Measurements from ENCODE around the gene NCAM2.

NCAM2 gene

GRCh38 chr21:21345872-21346271 lies 347.7 kb downstream of the NCAM2 start:
- H3K4me3 ChIP-seq (ENCODE audit: low read depth in 1 of 2, low read length in 2 of 2) = no peak overlapping the region
- no peak overlapping the region for H3K27ac ChIP-seq (ENCODE audit: low read length)
- H3K9me3 ChIP-seq (ENCODE audit: control insufficient read depth in 1 of 2, low read length in 2 of 2) = peaks cover 0 to 20% of the 10 kb centered on the region in 2 donors
- H3K36me3 ChIP-seq (ENCODE audit: control insufficient read depth in 1 of 2, insufficient read depth in 2 of 2, low read length in 2 of 2) = no peaks in the 10 kb centered on the region
- no peaks in the 10 kb centered on the region for H3K4me1 ChIP-seq (ENCODE audit: control insufficient read depth in 1 of 2, insufficient read depth in 2 of 2, low read length in 2 of 2)
- no peaks in the 10 kb centered on the region for H3K27me3 ChIP-seq (ENCODE audit: low read depth, low read length)

DNA sequence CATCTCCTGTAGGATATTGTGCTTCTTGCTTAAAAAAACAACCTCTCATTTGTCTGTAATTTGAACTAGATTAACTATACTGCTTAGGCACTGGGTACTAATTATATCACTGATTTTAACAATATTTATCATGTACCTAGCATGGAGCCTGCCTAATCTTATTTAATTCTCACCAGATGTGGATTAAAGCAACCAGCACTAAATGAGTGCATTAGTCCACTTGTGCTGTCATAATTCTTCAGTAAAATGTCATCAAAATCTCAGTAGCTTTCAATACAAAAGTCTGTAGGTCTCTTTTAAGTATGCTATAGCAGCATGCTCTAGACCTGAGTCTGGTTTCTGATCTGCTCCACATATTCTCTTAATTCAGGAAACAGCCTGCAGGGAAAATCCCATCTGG lies 368.1 kb downstream of the NCAM2 start:
- H3K36me3 ChIP-seq (ENCODE audit: control insufficient read depth in 1 of 2, insufficient read depth in 2 of 2, low read length in 2 of 2) = no peaks in the 10 kb centered on the region
- no peaks in the 10 kb centered on the region for H3K4me1 ChIP-seq (ENCODE audit: control insufficient read depth in 1 of 2, insufficient read depth in 2 of 2, low read length in 2 of 2)
- H3K9me3 ChIP-seq (ENCODE audit: control insufficient read depth in 1 of 2, low read length in 2 of 2) = no peaks in the 10 kb centered on the region
- H3K27me3 ChIP-seq (ENCODE audit: low read depth, low read length) = no peaks in the 10 kb centered on the region
- no peak overlapping the region for H3K4me3 ChIP-seq (ENCODE audit: low read depth in 1 of 2, low read length in 2 of 2)
- no peak overlapping the region for H3K27ac ChIP-seq (ENCODE audit: low read length)

DNA sequence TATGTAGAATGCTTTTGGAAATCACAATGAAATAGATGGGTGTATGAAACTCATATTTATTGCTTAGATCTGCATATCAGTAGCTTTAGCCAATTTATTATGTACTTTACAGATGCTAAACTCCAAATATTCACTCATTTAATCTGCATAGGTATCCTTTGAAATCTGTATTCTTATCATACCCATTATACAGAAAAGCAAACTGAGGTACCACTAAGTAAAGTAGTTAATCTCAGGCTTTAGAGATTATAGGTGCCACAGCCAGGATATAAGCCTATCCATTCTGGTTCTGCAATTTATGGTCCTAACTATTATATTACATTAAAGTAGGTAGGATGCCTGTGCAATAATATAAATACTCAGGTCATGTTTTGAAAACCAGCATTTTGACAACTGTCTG lies 369.4 kb downstream of the NCAM2 start:
- Histone ChIP-seq H3K27me3 (ENCODE audit: low read depth, low read length) (no peaks in the 10 kb centered on the region), H3K27ac (ENCODE audit: low read length) (no peak overlapping the region), H3K4me3 (ENCODE audit: low read depth in 1 of 2, low read length in 2 of 2) (no peak overlapping the region), H3K9me3 (ENCODE audit: control insufficient read depth in 1 of 2, low read length in 2 of 2) (no peaks in the 10 kb centered on the region), H3K4me1 (ENCODE audit: control insufficient read depth in 1 of 2, insufficient read depth in 2 of 2, low read length in 2 of 2) (no peaks in the 10 kb centered on the region), H3K36me3 (ENCODE audit: control insufficient read depth in 1 of 2, insufficient read depth in 2 of 2, low read length in 2 of 2) (no peaks in the 10 kb centered on the region)

DNA sequence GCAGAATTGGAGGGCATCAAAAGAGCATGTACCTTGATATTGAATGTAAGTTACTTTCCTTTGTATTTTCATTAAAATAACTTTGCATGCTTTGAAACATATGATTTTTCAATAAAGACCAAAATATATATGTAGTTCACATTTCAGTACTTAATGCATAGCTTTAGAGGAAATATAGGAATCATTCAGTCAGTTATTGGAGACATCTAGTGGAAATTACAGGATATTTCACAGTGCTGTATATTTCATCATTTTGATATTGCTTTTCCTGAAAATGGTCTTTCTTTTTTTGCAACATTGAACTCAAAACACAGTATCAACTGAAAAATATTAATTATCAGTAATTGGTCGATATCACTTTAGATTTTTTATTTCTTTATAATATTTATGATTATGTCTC lies 375.8 kb downstream of the NCAM2 start:
- H3K4me1 ChIP-seq (ENCODE audit: control insufficient read depth in 1 of 2, insufficient read depth in 2 of 2, low read length in 2 of 2) = no peaks in the 10 kb centered on the region
- no peaks in the 10 kb centered on the region for H3K36me3 ChIP-seq (ENCODE audit: control insufficient read depth in 1 of 2, insufficient read depth in 2 of 2, low read length in 2 of 2)
- no peaks in the 10 kb centered on the region for H3K9me3 ChIP-seq (ENCODE audit: control insufficient read depth in 1 of 2, low read length in 2 of 2)
- H3K27ac ChIP-seq (ENCODE audit: low read length) = no peak overlapping the region
- no peak overlapping the region for H3K4me3 ChIP-seq (ENCODE audit: low read depth in 1 of 2, low read length in 2 of 2)
- no peaks in the 10 kb centered on the region for H3K27me3 ChIP-seq (ENCODE audit: low read depth, low read length)

DNA sequence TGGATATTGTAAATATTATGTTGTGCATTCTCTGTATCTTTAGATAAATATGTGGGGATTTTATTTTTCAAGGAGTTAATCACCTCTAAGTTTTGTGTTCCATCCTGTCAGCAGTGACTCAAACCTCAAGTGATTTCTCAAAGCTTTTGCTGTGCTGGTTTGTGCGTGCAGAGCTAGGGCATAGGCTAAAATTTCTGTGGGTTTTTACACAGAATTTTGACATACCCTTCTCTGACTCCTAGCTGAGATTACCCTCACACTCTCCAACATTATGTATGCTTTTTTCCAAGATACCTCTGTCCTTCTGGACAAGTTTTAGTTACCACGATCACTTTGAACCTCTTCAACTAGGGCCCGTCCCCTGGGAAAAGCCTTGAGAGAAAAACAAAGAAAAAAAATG lies 384.9 kb downstream of the NCAM2 start:
- no peaks in the 10 kb centered on the region for H3K9me3 ChIP-seq (ENCODE audit: control insufficient read depth in 1 of 2, low read length in 2 of 2)
- no peaks in the 10 kb centered on the region for H3K27me3 ChIP-seq (ENCODE audit: low read depth, low read length)
- no peak overlapping the region for H3K4me3 ChIP-seq (ENCODE audit: low read depth in 1 of 2, low read length in 2 of 2)
- no peak overlapping the region for H3K27ac ChIP-seq (ENCODE audit: low read length)
- no peaks in the 10 kb centered on the region for H3K4me1 ChIP-seq (ENCODE audit: control insufficient read depth in 1 of 2, insufficient read depth in 2 of 2, low read length in 2 of 2)
- no peaks in the 10 kb centered on the region for H3K36me3 ChIP-seq (ENCODE audit: control insufficient read depth in 1 of 2, insufficient read depth in 2 of 2, low read length in 2 of 2)

DNA sequence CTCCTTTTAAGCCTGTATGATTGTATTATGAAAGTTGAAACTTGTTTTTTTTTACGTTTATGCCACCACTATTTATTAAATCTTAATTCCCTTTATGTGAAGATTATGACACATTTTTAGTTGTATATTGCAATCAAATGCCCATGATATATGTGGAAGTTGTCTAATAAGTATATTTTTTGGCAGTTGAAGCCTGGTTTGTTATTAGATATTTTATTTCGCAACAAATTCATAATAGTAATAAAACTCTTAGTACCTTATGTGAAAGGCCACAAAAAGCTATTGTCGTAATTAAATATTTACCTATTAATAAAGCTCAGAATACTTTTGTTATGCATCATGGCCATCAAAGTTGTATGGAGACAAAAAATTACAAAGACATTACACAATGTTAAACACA lies 386.8 kb downstream of the NCAM2 start:
- Histone ChIP-seq H3K4me3 (ENCODE audit: low read depth in 1 of 2, low read length in 2 of 2) (no peak overlapping the region), H3K27ac (ENCODE audit: low read length) (no peak overlapping the region), H3K36me3 (ENCODE audit: control insufficient read depth in 1 of 2, insufficient read depth in 2 of 2, low read length in 2 of 2) (no peaks in the 10 kb centered on the region), H3K27me3 (ENCODE audit: low read depth, low read length) (no peaks in the 10 kb centered on the region), H3K9me3 (ENCODE audit: control insufficient read depth in 1 of 2, low read length in 2 of 2) (no peaks in the 10 kb centered on the region), H3K4me1 (ENCODE audit: control insufficient read depth in 1 of 2, insufficient read depth in 2 of 2, low read length in 2 of 2) (no peaks in the 10 kb centered on the region)

DNA sequence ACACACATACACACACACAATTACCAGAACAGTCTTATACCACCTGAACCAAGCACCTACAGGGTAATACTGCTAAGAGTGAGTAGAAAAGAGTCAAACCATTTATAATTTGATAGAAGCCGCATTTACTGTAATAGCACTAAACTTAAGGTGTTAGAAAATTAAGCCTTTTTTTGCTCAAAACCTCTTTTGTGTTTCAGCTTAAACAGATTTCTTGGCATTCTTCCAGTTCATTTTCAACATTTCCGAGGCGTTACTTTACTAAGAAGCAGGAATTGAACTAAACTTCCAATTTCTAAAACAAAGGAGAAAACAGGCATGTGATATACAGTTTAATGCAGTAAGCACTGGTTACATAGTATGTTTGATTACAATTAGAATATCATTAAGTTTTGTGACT lies 387.2 kb downstream of the NCAM2 start:
- H3K27ac ChIP-seq (ENCODE audit: low read length) = no peak overlapping the region
- no peaks in the 10 kb centered on the region for H3K36me3 ChIP-seq (ENCODE audit: control insufficient read depth in 1 of 2, insufficient read depth in 2 of 2, low read length in 2 of 2)
- no peaks in the 10 kb centered on the region for H3K9me3 ChIP-seq (ENCODE audit: control insufficient read depth in 1 of 2, low read length in 2 of 2)
- H3K27me3 ChIP-seq (ENCODE audit: low read depth, low read length) = no peaks in the 10 kb centered on the region
- no peak overlapping the region for H3K4me3 ChIP-seq (ENCODE audit: low read depth in 1 of 2, low read length in 2 of 2)
- no peaks in the 10 kb centered on the region for H3K4me1 ChIP-seq (ENCODE audit: control insufficient read depth in 1 of 2, insufficient read depth in 2 of 2, low read length in 2 of 2)

GRCh38 chr21:21387916-21388315 lies 389.7 kb downstream of the NCAM2 start:
- Histone ChIP-seq H3K27ac (ENCODE audit: low read length) (no peak overlapping the region), H3K9me3 (ENCODE audit: control insufficient read depth in 1 of 2, low read length in 2 of 2) (no peaks in the 10 kb centered on the region), H3K36me3 (ENCODE audit: control insufficient read depth in 1 of 2, insufficient read depth in 2 of 2, low read length in 2 of 2) (no peaks in the 10 kb centered on the region), H3K4me3 (ENCODE audit: low read depth in 1 of 2, low read length in 2 of 2) (no peak overlapping the region), H3K27me3 (ENCODE audit: low read depth, low read length) (no peaks in the 10 kb centered on the region), H3K4me1 (ENCODE audit: control insufficient read depth in 1 of 2, insufficient read depth in 2 of 2, low read length in 2 of 2) (no peaks in the 10 kb centered on the region)

DNA sequence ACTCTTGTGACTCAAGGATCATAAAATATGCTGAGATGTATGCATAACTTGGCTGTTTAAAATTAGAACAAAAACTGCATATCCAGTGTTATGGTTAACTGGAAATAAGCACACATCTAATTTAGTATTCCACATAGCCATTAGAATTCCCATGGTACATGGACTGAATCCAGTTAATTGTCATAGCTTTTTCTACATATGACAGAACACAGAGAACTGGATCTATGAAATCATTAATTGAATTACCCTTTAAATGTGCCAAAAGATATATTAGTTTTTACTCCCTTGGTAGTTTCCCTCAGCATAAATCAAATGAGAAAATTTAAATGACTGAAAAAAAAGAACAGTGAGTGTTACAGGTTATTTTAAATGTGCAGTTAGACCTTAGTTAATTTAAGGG lies 395.9 kb downstream of the NCAM2 start:
- H3K9me3 ChIP-seq (ENCODE audit: control insufficient read depth in 1 of 2, low read length in 2 of 2) = peaks cover 0 to 12% of the 10 kb centered on the region in 2 donors
- no peak overlapping the region for H3K4me3 ChIP-seq (ENCODE audit: low read depth in 1 of 2, low read length in 2 of 2)
- no peaks in the 10 kb centered on the region for H3K27me3 ChIP-seq (ENCODE audit: low read depth, low read length)
- no peaks in the 10 kb centered on the region for H3K4me1 ChIP-seq (ENCODE audit: control insufficient read depth in 1 of 2, insufficient read depth in 2 of 2, low read length in 2 of 2)
- H3K27ac ChIP-seq (ENCODE audit: low read length) = no peak overlapping the region
- no peaks in the 10 kb centered on the region for H3K36me3 ChIP-seq (ENCODE audit: control insufficient read depth in 1 of 2, insufficient read depth in 2 of 2, low read length in 2 of 2)

- H3K4me3 ChIP-seq (ENCODE audit: low read depth in 1 of 2, low read length in 2 of 2) = no peak overlapping the region
- H3K9me3 ChIP-seq (ENCODE audit: control insufficient read depth in 1 of 2, low read length in 2 of 2) = peaks cover 0 to 12% of the 10 kb centered on the region in 2 donors
- no peak overlapping the region for H3K27ac ChIP-seq (ENCODE audit: low read length)
- H3K4me1 ChIP-seq (ENCODE audit: control insufficient read depth in 1 of 2, insufficient read depth in 2 of 2, low read length in 2 of 2) = no peaks in the 10 kb centered on the region
- H3K36me3 ChIP-seq (ENCODE audit: control insufficient read depth in 1 of 2, insufficient read depth in 2 of 2, low read length in 2 of 2) = no peaks in the 10 kb centered on the region
- H3K27me3 ChIP-seq (ENCODE audit: low read depth, low read length) = no peaks in the 10 kb centered on the region
Observed at GRCh38 chr21:21396424-21396823, 398.2 kb downstream of the NCAM2 start.

- no peaks in the 10 kb centered on the region for H3K4me1 ChIP-seq (ENCODE audit: control insufficient read depth in 1 of 2, insufficient read depth in 2 of 2, low read length in 2 of 2)
- no peak overlapping the region for H3K4me3 ChIP-seq (ENCODE audit: low read depth in 1 of 2, low read length in 2 of 2)
- no peaks in the 10 kb centered on the region for H3K36me3 ChIP-seq (ENCODE audit: control insufficient read depth in 1 of 2, insufficient read depth in 2 of 2, low read length in 2 of 2)
- no peak overlapping the region for H3K27ac ChIP-seq (ENCODE audit: low read length)
- peaks cover 0 to 12% of the 10 kb centered on the region in 2 donors for H3K9me3 ChIP-seq (ENCODE audit: control insufficient read depth in 1 of 2, low read length in 2 of 2)
- no peaks in the 10 kb centered on the region for H3K27me3 ChIP-seq (ENCODE audit: low read depth, low read length)
Observed at GRCh38 chr21:21397464-21397863, 399.3 kb downstream of the NCAM2 start.

GRCh38 chr21:21401444-21401843 lies 403.2 kb downstream of the NCAM2 start:
- H3K4me3 ChIP-seq (ENCODE audit: low read depth in 1 of 2, low read length in 2 of 2) = no peak overlapping the region
- H3K9me3 ChIP-seq (ENCODE audit: control insufficient read depth in 1 of 2, low read length in 2 of 2) = peaks cover 4 to 10% of the 10 kb centered on the region in 2 donors
- no peaks in the 10 kb centered on the region for H3K27me3 ChIP-seq (ENCODE audit: low read depth, low read length)
- no peaks in the 10 kb centered on the region for H3K4me1 ChIP-seq (ENCODE audit: control insufficient read depth in 1 of 2, insufficient read depth in 2 of 2, low read length in 2 of 2)
- no peaks in the 10 kb centered on the region for H3K36me3 ChIP-seq (ENCODE audit: control insufficient read depth in 1 of 2, insufficient read depth in 2 of 2, low read length in 2 of 2)
- no peak overlapping the region for H3K27ac ChIP-seq (ENCODE audit: low read length)
